WTC11 (cell line): ENCODE results near the gene EOGT. TPM values are rescaled to one million over a fixed set of nuclear protein-coding genes. Genes with fewer than 3 reads are reported as not detected.

ENCODE experiments used
- ATAC-seq: fragments of 200-7000 bp; cut with Tn5 transposase; 2 replicates; pipeline ENCODE4 v1.10.0; 2021; ENCODE audit warnings: mild to moderate bottlenecking, moderate library complexity
- CTCF ChIA-PET: fragments of 300-600 bp; sonication (Branson Sonifier 250); formaldehyde crosslinking; loops from one replicate; lab custom pipeline; 2021; ENCODE audit warnings: antibody characterized with exemption; lab: Charles Lee
- POLR2A ChIA-PET: fragments of 350-600 bp; sonication (Branson Sonifier 250); formaldehyde crosslinking; loops from one replicate; lab custom pipeline; 2021; ENCODE audit warnings: antibody characterized with exemption; lab: Charles Lee
- DNase-seq: peaks from one replicate; pipeline ENCODE4 v3.0.0; 2021; ENCODE audit warnings: low spot score
- H3K27ac Mint-ChIP-seq: 2 replicates; pipeline ENCODE4 v1.8.0; 2021; ENCODE audit warnings: mixed read lengths
- H3K27me3 Mint-ChIP-seq: 2 replicates; pipeline ENCODE4 v1.8.0; 2021; ENCODE audit warnings: low read depth, mild to moderate bottlenecking, moderate library complexity, mixed read lengths
- H3K36me3 Mint-ChIP-seq: 2 replicates; pipeline ENCODE4 v1.8.0; 2021; ENCODE audit warnings: mixed read lengths
- H3K4me1 Mint-ChIP-seq: 2 replicates; pipeline ENCODE4 v1.8.0; 2022; ENCODE audit warnings: mixed read lengths
- H3K4me3 Mint-ChIP-seq: 2 replicates; pipeline ENCODE4 v1.8.0; 2021; ENCODE audit warnings: mild to moderate bottlenecking, moderate library complexity, mixed read lengths
- H3K9me3 Mint-ChIP-seq: 2 replicates; pipeline ENCODE4 v1.8.0; 2021; ENCODE audit warnings: mixed read lengths
- ATF1 ChIP-seq: sonication (generic); formaldehyde crosslinking; IDR thresholded peaks from 2 replicates; pipeline ENCODE4 v1.8.1; 2023; ENCODE audit warnings: mild to moderate bottlenecking, moderate library complexity, missing genetic modification reagents
- CTCF ChIP-seq: fragments of 200-600 bp; IDR thresholded peaks from 2 replicates; pipeline ENCODE4 v1.8.0; 2022; ENCODE audit warnings: antibody characterized with exemption
- E2F4 ChIP-seq: sonication (generic); formaldehyde crosslinking; IDR thresholded peaks from 2 replicates; pipeline ENCODE4 v1.8.1; 2022; ENCODE audit warnings: low read depth, mild to moderate bottlenecking, moderate library complexity, missing genetic modification reagents, borderline replicate concordance
- EMX1 ChIP-seq: fragments of 250-450 bp; sonication (Bioruptor Pico); IDR thresholded peaks from 2 replicates; pipeline ENCODE4 v1.8.0; 2021; ENCODE audit warnings: mild to moderate bottlenecking
- GRHL2 ChIP-seq: fragments of 250-450 bp; sonication (Bioruptor Pico); IDR thresholded peaks from 2 replicates; pipeline ENCODE4 v1.8.0; 2022; ENCODE audit warnings: mild to moderate bottlenecking, moderate library complexity; ENCODE audit not compliant: insufficient replicate concordance, severe bottlenecking
- HMGXB4 ChIP-seq: sonication (generic); formaldehyde crosslinking; IDR thresholded peaks from 2 replicates; pipeline ENCODE4 v1.8.1; 2023; ENCODE audit warnings: mild to moderate bottlenecking, moderate library complexity, missing genetic modification reagents
- JAZF1 ChIP-seq: fragments of 250-450 bp; sonication (Bioruptor Pico); IDR thresholded peaks from 2 replicates; pipeline ENCODE4 v1.9.0; 2021; ENCODE audit warnings: moderate library complexity, mild to moderate bottlenecking, inconsistent platforms
- MAX ChIP-seq: sonication (generic); formaldehyde crosslinking; IDR thresholded peaks from 2 replicates; pipeline ENCODE4 v1.8.0; 2022; ENCODE audit warnings: mild to moderate bottlenecking, missing genetic modification reagents
- MXD4 ChIP-seq: fragments of 250-450 bp; sonication (Bioruptor Pico); IDR thresholded peaks from 2 replicates; pipeline ENCODE4 v1.8.0; 2021; ENCODE audit warnings: mild to moderate bottlenecking, moderate library complexity, borderline replicate concordance
- NFATC4 ChIP-seq: fragments of 250-450 bp; sonication (Bioruptor Pico); IDR thresholded peaks from 2 replicates; pipeline ENCODE4 v1.9.0; 2021; ENCODE audit warnings: mild to moderate bottlenecking
- NR3C1 ChIP-seq: sonication (generic); formaldehyde crosslinking; conservative IDR thresholded peaks from 2 replicates; pipeline ENCODE4 v1.8.1; 2023; ENCODE audit warnings: low read depth, mild to moderate bottlenecking, missing genetic modification reagents
- OVOL2 ChIP-seq: fragments of 250-450 bp; sonication (Bioruptor Pico); IDR thresholded peaks from 2 replicates; pipeline ENCODE4 v1.9.0; 2021; ENCODE audit warnings: mild to moderate bottlenecking, borderline replicate concordance
- TEAD4 ChIP-seq: sonication (generic); formaldehyde crosslinking; IDR thresholded peaks from 2 replicates; pipeline ENCODE4 v1.8.0; 2022; ENCODE audit warnings: mild to moderate bottlenecking, missing genetic modification reagents
- USF1 ChIP-seq: sonication (generic); formaldehyde crosslinking; IDR thresholded peaks from 2 replicates; pipeline ENCODE4 v1.8.0; 2022; ENCODE audit warnings: mild to moderate bottlenecking, missing genetic modification reagents
- ZNF232 ChIP-seq: sonication (generic); formaldehyde crosslinking; IDR thresholded peaks from 2 replicates; pipeline ENCODE4 v1.8.0; 2022; ENCODE audit warnings: mild to moderate bottlenecking, missing genetic modification reagents
- ZSCAN18 ChIP-seq: fragments of 250-450 bp; sonication (Bioruptor Pico); IDR thresholded peaks from 2 replicates; pipeline ENCODE4 v2.1.2; 2022; ENCODE audit warnings: mild to moderate bottlenecking, moderate library complexity
- total RNA-seq: library from RNA; stranded (reverse); gene quantifications from 3 replicates; pipeline ENCODE4 v1.2.3, GENCODE V29; 2021

Gene EOGT
- total RNA-seq, 1 experiment from 2014 or later = 32.9 TPM

GRCh38 chr3:68936856-68937255 lies 76.6 kb downstream of the EOGT start:
- no peaks in the 10 kb centered on the region for H3K36me3 Mint-ChIP-seq
- H3K9me3 Mint-ChIP-seq = no peaks in the 10 kb centered on the region
- no peak overlapping the region for H3K4me3 Mint-ChIP-seq
- ATAC-seq = no peak
- no peak for DNase-seq
- H3K27ac Mint-ChIP-seq = no peak overlapping the region
- CTCF ChIA-PET = no interaction called here
- TF ChIP-seq JAZF1 (CRISPR knock-in tag) (no peak), NR3C1 (no peak), TEAD4 (CRISPR knock-in tag) (no peak), E2F4 (CRISPR knock-in tag) (no peak)
- TF ChIP-seq, all 79 proteins: peak for 0
- POLR2A ChIA-PET = no interaction called here
- peaks cover 20% of the 10 kb centered on the region for H3K4me1 Mint-ChIP-seq
- peaks cover 13% of the 10 kb centered on the region for H3K27me3 Mint-ChIP-seq

GRCh38 chr3:68935778-68936177 lies 77.7 kb downstream of the EOGT start:
- CTCF ChIA-PET = no interaction called here
- H3K27me3 Mint-ChIP-seq = peaks cover 24% of the 10 kb centered on the region
- TF ChIP-seq CTCF = no peak
- no peak for TF ChIP-seq OVOL2 (CRISPR knock-in tag)
- no peak for TF ChIP-seq USF1
- no peak for TF ChIP-seq MXD4
- TF ChIP-seq HMGXB4 (CRISPR knock-in tag) = no peak
- no peak for TF ChIP-seq EMX1 (CRISPR knock-in tag)
- TF ChIP-seq NFATC4 (CRISPR knock-in tag) = no peak
- TF ChIP-seq ZNF232 = no peak
- TF ChIP-seq ZSCAN18 (CRISPR knock-in tag) = no peak
- no peak for TF ChIP-seq ATF1 (CRISPR knock-in tag)
- TF ChIP-seq GRHL2 = no peak
- TF ChIP-seq, all 79 proteins: peak for 0

GRCh38 chr3:68931406-68932149 lies 81.9 kb downstream of the EOGT start:
- Mint-ChIP-seq H3K27ac (no peak overlapping the region), H3K36me3 (no peaks in the 10 kb centered on the region), H3K9me3 (no peaks in the 10 kb centered on the region), H3K4me3 (peak overlapping the region; percentile 81), H3K27me3 (peaks cover 40% of the 10 kb centered on the region), H3K4me1 (peaks cover 19% of the 10 kb centered on the region)
- ChIA-PET CTCF (interaction anchor here (0.6 to 3.1 kb wide), 24 partner anchors 8 to 1959 kb away, joined by 3 to 44 read pairs (median 7); partner anchors contain the start of gene EOGT), POLR2A (interaction anchor here (0.6 to 1.4 kb wide), 8 partner anchors 13 to 984 kb away, joined by 3 to 5 read pairs (median 3); partner anchors contain the start of gene EOGT)
- TF ChIP-seq HMGXB4 (CRISPR knock-in tag) = no peak
- peak; percentile 15; the same call in 1 of the 2 replicates for TF ChIP-seq MAX (CRISPR knock-in tag)
- ATAC-seq (peak; percentile 20), DNase-seq (peak; percentile 35)

More at GRCh38 chr3:68935778-68936177, 77.7 kb downstream of the EOGT start:
- H3K4me3 Mint-ChIP-seq = no peak overlapping the region
- peaks cover 28% of the 10 kb centered on the region for H3K4me1 Mint-ChIP-seq
- H3K36me3 Mint-ChIP-seq = no peaks in the 10 kb centered on the region
- no peak for ATAC-seq
- DNase-seq = no peak
- H3K27ac Mint-ChIP-seq = no peak overlapping the region
- POLR2A ChIA-PET = interaction anchor here (0.6 kb wide), 1 partner anchor 88 kb away, joined by 3 read pairs; no protein-coding TSS in a partner anchor
- no peaks in the 10 kb centered on the region for H3K9me3 Mint-ChIP-seq
